Keratinocyte (primary cell): Measurements from ENCODE around the gene SYP.

Experiments
- EZH2 ChIP-seq: IDR thresholded peaks from one replicate; pipeline ENCODE4 v1.6.1; 2012; ENCODE audit warnings: inconsistent platforms, mild to moderate bottlenecking, low read length, moderate library complexity
- TF ChIP-seq, protein P1 (sequence below), 3 experiments: IDR thresholded peaks in 1 of 3; conservative IDR thresholded peaks in 1 of 3; optimal IDR thresholded peaks in 1 of 3; 2 replicates in 2 of 3; 3 replicates in 1 of 3; pipeline versions ENCODE3 to v1.5.1; 2011; ENCODE audit warnings: low read length in 3 of 3, mild to moderate bottlenecking in 3 of 3, moderate library complexity in 2 of 3, control low read depth in 1 of 3, inconsistent platforms in 1 of 3; ENCODE audit not compliant: insufficient read depth in 2 of 3; ENCODE audit errors: extremely low read depth in 1 of 3

DNA sequence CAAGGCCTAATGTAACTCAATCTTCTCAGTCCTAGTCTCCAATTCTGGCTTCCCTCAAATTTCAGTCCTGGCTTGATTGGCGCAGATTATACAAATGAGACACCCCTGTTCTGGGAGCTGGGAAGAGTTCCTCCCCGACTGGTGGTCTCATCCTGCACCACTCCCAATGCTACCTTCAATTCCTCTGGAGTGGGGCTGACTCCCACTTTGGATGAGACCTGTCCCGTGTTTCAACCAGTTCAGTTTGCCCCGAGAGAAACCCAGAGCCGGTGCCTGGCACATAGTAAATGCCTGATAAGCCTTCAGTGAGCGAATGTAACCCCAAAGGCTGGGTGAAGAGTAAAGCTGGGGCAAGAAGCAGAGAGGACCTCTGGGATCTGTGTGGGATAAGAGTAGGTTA is 4.0 kb upstream of the SYP start:
- TF ChIP-seq, protein P1, sequence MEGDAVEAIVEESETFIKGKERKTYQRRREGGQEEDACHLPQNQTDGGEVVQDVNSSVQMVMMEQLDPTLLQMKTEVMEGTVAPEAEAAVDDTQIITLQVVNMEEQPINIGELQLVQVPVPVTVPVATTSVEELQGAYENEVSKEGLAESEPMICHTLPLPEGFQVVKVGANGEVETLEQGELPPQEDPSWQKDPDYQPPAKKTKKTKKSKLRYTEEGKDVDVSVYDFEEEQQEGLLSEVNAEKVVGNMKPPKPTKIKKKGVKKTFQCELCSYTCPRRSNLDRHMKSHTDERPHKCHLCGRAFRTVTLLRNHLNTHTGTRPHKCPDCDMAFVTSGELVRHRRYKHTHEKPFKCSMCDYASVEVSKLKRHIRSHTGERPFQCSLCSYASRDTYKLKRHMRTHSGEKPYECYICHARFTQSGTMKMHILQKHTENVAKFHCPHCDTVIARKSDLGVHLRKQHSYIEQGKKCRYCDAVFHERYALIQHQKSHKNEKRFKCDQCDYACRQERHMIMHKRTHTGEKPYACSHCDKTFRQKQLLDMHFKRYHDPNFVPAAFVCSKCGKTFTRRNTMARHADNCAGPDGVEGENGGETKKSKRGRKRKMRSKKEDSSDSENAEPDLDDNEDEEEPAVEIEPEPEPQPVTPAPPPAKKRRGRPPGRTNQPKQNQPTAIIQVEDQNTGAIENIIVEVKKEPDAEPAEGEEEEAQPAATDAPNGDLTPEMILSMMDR (optimal IDR thresholded peaks at IDR 0.05 in 1 of 3, IDR thresholded peaks at IDR 0.05 in 1 of 3, conservative IDR thresholded peaks at IDR 0.05 in 1 of 3; ENCODE audit: extremely low read depth in 1 of 3, insufficient read depth in 2 of 3, low read length in 3 of 3): no peak
- no peak for TF ChIP-seq EZH2
